Measurements from ENCODE around the gene TTC17.
"Not testable (repeated sequence)": the region's sequence is repeated elsewhere in the genome, so short reads cannot be mapped to it uniquely, and the experiment has no call there.

TTC17 gene, protein sequence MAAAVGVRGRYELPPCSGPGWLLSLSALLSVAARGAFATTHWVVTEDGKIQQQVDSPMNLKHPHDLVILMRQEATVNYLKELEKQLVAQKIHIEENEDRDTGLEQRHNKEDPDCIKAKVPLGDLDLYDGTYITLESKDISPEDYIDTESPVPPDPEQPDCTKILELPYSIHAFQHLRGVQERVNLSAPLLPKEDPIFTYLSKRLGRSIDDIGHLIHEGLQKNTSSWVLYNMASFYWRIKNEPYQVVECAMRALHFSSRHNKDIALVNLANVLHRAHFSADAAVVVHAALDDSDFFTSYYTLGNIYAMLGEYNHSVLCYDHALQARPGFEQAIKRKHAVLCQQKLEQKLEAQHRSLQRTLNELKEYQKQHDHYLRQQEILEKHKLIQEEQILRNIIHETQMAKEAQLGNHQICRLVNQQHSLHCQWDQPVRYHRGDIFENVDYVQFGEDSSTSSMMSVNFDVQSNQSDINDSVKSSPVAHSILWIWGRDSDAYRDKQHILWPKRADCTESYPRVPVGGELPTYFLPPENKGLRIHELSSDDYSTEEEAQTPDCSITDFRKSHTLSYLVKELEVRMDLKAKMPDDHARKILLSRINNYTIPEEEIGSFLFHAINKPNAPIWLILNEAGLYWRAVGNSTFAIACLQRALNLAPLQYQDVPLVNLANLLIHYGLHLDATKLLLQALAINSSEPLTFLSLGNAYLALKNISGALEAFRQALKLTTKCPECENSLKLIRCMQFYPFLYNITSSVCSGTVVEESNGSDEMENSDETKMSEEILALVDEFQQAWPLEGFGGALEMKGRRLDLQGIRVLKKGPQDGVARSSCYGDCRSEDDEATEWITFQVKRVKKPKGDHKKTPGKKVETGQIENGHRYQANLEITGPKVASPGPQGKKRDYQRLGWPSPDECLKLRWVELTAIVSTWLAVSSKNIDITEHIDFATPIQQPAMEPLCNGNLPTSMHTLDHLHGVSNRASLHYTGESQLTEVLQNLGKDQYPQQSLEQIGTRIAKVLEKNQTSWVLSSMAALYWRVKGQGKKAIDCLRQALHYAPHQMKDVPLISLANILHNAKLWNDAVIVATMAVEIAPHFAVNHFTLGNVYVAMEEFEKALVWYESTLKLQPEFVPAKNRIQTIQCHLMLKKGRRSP

GRCh38 chr11:43358801-43359421 is at the start of gene TTC17:
Gene TTC17, plus strand, starts transcription at chr11:43358920. Its CDS starts 35 bp downstream, at chr11:43358955.
- peak; percentile 92 for DNase-seq

GRCh38 chr11:43311791-43312607 is 46.7 kb upstream of the TTC17 start, which contains the start of gene API5:
Gene API5, plus strand, starts transcription at chr11:43311996. Its CDS starts 132 bp downstream, at chr11:43312128.
- peak; percentile 92 for DNase-seq

- no peak for DNase-seq
These were observed 42.8 kb upstream of the TTC17 start for GRCh38 chr11:43315966-43316365.

DNA sequence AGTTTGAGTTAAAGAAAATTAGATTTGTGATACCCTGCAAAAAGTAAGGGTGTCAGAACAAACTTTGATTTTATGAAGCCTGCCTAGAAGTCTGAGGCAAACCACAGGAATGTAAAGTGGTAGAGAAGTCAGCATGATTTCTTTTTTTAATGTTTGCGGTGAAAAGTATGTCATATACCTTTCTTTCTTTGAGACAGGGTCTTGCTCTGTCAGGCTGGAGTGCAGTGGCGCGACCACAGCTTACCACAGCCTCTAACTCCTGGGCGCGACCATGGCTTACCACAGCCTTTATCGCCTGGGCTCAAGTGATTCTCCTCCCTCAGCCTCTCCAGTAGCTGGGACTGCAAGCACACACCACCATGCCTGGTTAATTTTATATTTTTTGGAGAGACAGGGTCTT is 42.3 kb upstream of the TTC17 start:
- DNase-seq, result no peak

- DNase-seq, result no peak
These were observed 30.7 kb upstream of the TTC17 start for GRCh38 chr11:43327987-43328386.

GRCh38 chr11:43328482-43328881 is 30.2 kb upstream of the TTC17 start:
- DNase-seq, result no peak

DNA sequence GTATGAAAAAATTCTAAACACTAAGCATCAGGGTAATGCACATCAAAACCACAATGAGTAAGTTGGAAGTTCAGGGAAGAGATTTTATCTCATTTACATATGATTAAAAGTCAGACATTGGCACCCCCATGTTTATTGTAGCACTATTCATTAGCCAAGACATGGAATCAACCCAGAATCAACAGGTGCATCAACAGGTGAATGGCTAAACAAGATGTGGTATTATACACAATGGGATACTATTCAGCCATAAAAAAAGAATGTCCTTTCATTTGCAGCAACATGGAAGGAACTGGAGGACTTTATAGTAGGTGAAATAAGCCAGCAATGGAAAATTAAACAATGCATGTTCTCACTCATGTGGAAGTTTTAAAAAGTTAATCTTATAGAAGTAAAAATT is 17.6 kb upstream of the TTC17 start:
- DNase-seq, result no peak

DNA sequence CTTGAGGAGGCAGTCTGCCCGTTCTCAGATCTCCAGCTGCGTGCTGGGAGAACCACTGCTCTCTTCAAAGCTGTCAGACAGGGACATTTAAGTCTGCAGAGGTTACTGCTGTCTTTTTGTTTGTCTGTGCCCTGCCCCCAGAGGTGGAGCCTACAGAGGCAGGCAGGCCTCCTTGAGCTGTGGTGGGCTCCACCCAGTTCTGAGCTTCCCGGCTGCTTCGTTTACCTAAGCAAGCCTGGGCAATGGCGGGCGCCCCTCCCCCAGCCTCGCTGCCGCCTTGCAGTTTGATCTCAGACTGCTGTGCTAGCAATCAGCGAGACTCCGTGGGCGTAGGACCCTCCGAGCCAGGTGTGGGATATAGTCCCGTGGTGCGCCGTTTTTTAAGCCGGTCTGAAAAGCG is 7.3 kb upstream of the TTC17 start:
- DNase-seq, result not testable (repeated sequence)

- no peak for DNase-seq
These were observed 4.4 kb upstream of the TTC17 start for GRCh38 chr11:43354311-43354710.

GRCh38 chr11:43356336-43356735 is 2.4 kb upstream of the TTC17 start:
- DNase-seq, result no peak

DNA sequence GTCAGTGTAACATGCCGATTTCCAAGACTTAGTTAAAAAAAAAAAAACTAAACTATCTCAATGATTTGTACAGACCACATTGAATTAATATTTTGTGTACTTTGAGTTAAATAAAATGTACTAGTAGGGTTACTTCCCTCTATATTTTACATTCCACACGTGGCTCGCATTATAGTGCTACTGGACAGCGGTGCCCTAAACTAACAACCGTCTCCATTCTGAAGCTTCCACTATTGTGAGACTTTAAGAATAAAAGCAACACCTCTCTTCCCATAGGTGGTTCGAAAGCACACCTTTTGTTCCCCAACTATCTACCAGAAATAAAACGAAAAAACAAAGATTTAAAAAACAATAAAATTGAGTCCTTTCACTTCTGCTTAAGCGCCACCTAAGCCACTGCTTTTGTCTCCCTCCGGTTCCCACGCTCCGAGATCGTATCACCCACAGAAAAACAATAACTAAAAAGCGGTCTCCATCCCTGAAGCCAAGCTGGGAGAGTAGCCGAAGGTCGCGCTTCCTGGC is 380 bp upstream of the TTC17 start:
- DNase-seq, result no peak

GRCh38 chr11:43359422-43359818 is 700 bp downstream of the TTC17 start:
- DNase-seq, result peak; percentile 5

DNA sequence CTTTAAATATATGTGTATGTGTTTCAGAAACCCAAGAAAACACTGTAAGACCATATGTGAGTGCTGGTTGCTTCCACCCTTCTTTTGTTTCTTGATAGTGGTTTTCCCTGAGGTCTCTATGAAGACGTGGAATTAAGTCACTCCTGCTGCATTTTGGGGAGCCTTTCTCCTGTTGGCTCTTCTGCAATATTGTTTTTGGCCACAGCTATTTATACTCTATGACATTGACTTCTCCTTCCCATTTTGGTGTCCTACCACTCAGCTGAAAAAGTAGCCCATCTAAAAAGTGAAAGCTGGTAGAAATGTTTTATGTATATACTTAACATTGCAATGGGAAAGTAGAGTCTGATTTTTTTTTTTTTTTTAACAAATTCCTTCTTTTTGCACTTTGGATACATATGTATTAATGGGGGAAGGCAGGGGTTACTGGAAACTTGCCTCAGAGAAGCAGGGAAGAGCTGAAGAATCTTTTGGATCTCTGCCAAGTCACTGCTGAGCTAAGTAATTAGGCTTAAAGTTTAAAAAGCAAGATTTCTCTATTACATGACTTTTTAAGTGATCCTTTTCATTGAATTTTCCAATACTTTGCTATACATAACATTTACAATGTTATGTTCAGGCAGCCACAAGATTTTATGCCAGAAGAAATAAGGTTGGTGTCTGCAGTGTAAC is 1.8 kb downstream of the TTC17 start:
- no peak for DNase-seq

- no peak for DNase-seq
These were observed 8.0 kb downstream of the TTC17 start for GRCh38 chr11:43366677-43367076.

DNA sequence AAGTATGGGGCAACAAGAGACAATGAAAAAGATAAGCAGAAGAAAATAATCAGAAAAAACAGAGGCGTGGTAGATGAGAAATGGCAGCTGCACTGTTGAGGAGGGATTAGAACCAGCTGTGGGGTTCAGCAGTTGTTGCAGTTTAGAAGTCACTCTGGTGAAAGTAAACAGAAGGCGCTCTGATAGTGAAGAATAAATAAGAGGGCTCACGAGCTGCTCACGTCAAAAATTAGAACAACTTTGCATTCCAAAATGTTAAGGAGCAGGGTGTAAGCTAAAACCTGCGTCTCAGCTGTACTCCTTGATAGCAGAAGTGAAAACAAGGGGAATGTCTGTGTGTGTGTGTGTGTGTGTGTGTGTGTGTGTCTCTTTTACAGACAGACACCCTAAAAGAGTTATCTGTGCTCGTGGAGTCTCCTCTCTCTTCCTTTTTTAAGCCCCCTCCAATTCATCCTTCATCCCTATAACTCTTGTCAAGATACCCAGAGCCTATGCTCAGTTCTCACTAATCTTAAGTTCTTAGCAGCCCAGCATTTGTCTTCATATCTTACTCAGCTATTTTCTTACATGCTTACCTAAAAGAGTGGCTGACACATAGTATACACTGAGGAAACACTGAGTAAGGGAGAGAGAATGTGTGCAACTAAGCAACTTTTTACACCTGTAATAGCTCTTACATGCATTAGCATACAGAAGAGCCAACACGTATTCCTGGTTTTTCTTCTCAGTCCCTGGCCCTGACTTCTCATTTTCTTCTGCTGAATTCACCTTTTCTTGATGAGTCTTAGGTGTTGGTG is 8.9 kb downstream of the TTC17 start:
- no peak for DNase-seq

GRCh38 chr11:43376065-43376464 is 17.3 kb downstream of the TTC17 start:
- DNase-seq, result no peak

GRCh38 chr11:43376594-43376993 is 17.9 kb downstream of the TTC17 start:
- no peak for DNase-seq

DNA sequence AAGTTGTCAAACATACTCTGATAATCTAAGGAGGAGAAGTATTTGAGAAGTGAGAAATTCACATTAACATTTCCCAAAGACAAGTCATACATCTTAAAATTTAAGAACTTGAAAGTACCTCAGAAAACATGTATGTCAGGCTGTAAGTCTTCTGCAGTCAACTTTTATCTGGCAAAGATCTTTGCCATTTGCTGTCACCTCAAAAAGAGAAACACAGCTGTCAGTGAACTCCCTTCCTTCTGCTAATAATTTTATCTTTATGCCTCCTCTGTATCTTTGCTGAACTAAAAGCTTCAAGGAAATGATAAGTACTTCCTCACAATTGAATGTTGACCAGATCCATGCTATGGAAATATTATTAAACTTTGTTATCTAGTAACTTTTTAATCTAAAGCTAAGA is 18.7 kb downstream of the TTC17 start:
- no peak for DNase-seq

- DNase-seq, result no peak
These were observed 20.2 kb downstream of the TTC17 start for GRCh38 chr11:43378897-43379296.

- DNase-seq, result no peak
These were observed 23.1 kb downstream of the TTC17 start for GRCh38 chr11:43381802-43382201.

All from activated gamma-delta T cell treated with Interleukin-2 at 50 U/mL for 16 hours (primary cell).